ENCODE results near the gene DCP1A.

DNA sequence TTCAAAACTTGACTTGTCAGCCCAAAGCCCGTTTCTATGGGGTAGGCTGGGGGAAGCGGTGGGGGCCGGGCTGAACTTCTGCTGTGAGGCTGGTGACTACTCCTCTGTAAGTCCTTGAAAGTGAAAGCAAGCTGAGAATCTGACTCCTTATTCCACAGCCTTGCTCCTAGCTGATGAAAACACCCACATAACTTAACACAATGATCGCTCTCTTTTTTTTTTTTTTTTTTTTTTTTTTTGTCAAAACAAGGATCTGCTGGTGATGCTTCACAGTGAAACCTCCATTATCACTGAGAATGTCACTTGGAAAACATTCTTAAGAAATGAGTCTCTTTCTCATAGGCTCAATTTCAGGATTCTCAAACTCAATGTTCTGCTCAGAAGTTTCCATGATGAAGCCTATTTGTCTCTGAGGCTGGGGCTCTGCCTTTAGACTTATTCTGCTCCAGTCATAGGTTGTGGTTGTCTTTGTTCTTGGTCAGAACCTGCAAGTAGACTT lies 60.2 kb downstream of the DCP1A start:
- no peak for TF ChIP-seq EZH2 (IDR thresholded peaks at IDR 0.05; ENCODE audit: insufficient read depth, low read length)
- TF ChIP-seq, protein P1, sequence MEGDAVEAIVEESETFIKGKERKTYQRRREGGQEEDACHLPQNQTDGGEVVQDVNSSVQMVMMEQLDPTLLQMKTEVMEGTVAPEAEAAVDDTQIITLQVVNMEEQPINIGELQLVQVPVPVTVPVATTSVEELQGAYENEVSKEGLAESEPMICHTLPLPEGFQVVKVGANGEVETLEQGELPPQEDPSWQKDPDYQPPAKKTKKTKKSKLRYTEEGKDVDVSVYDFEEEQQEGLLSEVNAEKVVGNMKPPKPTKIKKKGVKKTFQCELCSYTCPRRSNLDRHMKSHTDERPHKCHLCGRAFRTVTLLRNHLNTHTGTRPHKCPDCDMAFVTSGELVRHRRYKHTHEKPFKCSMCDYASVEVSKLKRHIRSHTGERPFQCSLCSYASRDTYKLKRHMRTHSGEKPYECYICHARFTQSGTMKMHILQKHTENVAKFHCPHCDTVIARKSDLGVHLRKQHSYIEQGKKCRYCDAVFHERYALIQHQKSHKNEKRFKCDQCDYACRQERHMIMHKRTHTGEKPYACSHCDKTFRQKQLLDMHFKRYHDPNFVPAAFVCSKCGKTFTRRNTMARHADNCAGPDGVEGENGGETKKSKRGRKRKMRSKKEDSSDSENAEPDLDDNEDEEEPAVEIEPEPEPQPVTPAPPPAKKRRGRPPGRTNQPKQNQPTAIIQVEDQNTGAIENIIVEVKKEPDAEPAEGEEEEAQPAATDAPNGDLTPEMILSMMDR (IDR thresholded peaks at IDR 0.05; ENCODE audit: insufficient read depth, low read depth, low read length): no peak
